ENCODE data around the gene MALRD1. TPM values are rescaled to one million over a fixed set of nuclear protein-coding genes. Genes with fewer than 3 reads are reported as not detected.
"Not testable (repeated sequence)": the region's sequence is repeated elsewhere in the genome, so short reads cannot be mapped to it uniquely, and the experiment has no call there.

MALRD1 gene
- total RNA-seq, 4 donors from 2014 or later, result 0.94 to 4.5 (median 2.3) TPM; not detected in 1

DNA sequence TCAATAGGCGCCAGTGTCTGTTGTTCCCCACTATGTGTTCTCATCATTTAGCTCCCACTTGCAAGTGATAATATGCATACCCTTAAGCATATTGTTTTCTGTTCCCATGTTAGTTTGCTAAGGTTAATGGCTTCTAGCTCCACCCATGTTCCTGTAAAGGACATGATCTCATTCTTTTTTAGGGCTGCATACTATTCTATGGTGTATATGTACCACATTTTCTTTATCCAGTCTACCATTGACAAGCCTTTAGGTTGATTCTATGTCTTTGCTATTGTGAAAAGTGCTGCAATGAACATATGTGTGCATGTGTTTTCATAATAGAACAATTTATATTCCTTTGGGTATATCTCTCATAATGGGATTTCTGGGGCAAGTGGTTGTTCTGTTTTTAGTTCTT, 689.8 kb downstream of the MALRD1 start:
- Histone ChIP-seq H3K9me3 (no peaks in the 10 kb centered on the region), H3K36me3 (no peaks in the 10 kb centered on the region), H3K4me1 (no peaks in the 10 kb centered on the region), H3K27me3 (no peaks in the 10 kb centered on the region), H3K27ac (no peak overlapping the region), H3K4me3 (replicated peaks in 1 of 3) (no peak overlapping the region)
- intact Hi-C loops (cut with DNase I), result no loop called here
- 93 to 98% methylated on average over 1 of the region's 1 CpG for WGBS, 2 donors
- no peak for TF ChIP-seq POLR2A (IDR thresholded peaks at IDR 0.05)
- TF ChIP-seq, protein P1, sequence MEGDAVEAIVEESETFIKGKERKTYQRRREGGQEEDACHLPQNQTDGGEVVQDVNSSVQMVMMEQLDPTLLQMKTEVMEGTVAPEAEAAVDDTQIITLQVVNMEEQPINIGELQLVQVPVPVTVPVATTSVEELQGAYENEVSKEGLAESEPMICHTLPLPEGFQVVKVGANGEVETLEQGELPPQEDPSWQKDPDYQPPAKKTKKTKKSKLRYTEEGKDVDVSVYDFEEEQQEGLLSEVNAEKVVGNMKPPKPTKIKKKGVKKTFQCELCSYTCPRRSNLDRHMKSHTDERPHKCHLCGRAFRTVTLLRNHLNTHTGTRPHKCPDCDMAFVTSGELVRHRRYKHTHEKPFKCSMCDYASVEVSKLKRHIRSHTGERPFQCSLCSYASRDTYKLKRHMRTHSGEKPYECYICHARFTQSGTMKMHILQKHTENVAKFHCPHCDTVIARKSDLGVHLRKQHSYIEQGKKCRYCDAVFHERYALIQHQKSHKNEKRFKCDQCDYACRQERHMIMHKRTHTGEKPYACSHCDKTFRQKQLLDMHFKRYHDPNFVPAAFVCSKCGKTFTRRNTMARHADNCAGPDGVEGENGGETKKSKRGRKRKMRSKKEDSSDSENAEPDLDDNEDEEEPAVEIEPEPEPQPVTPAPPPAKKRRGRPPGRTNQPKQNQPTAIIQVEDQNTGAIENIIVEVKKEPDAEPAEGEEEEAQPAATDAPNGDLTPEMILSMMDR (IDR thresholded peaks at IDR 0.05), result no peak
- DNase-seq, result no peak

DNA sequence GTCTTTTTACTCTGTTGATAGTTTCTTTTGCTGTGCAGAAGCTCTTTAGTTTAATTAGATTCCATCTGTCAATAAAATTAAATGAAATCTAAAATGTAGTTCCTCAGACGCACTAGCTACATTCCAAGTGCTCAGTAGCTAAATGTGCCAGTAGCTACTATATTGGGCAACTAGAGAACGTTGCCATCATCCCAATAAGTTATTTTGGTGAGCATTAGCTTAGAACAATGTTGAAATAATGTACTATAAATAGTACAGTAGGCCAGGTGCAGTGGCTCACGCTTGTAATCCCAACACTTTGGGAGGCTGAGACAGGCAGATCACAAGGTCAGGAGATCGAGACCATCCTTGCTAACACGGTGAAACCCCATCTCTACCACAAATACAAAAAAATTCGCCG, 690.6 kb downstream of the MALRD1 start:
- WGBS, 2 donors, result 90 to 91% methylated on average over 7 of the region's 7 CpGs
- H3K4me3 ChIP-seq (replicated peaks in 1 of 3); H3K27ac ChIP-seq; H3K9me3 ChIP-seq; intact Hi-C loops (cut with DNase I); H3K36me3 ChIP-seq; H3K4me1 ChIP-seq; H3K27me3 ChIP-seq; DNase-seq: not testable (repeated sequence)

DNA sequence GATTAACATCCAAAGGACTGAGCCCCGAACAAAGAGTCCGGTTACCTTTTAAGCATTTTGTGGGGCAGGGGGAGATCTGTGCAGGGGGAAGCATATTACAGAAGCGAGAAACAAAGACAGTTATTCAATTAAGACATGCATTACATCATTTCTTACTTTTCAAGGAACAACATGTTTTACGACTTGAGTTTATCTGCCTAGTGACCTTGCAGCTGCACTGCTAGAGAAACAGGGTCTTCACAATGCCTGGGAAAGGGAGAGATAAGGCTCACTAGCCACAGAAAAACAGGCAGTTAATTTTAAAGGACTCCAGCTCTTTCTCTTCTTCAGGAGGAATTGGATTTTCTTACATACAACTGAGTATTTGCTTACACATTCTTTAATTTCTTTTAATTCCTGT, 693.5 kb downstream of the MALRD1 start:
- H3K4me1 ChIP-seq; H3K4me3 ChIP-seq (replicated peaks in 1 of 3); intact Hi-C loops (cut with DNase I); H3K9me3 ChIP-seq; H3K27me3 ChIP-seq; DNase-seq; H3K36me3 ChIP-seq; H3K27ac ChIP-seq: not testable (repeated sequence)
- WGBS, 2 donors, result 82 to 83% methylated on average over 4 of the region's 4 CpGs

DNA sequence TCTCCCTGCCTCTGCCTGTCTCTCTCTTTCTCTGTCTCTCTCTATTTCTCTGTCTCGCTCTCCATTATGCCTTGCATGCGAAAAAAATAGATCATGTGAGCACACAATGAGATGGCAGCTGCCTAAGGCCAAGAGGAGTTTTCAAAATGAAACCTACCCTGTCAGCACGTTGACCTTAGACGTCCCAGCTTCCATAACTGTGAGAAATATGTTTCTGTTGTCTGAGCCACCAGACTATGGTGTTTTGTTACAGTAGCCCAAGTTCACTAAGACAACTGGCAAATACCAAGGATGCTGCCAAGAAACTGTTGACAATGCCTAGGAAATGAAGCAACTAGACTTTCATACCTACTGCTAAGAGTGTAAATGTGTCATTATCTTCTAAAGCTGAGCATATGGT, 697.1 kb downstream of the MALRD1 start:
- Histone ChIP-seq H3K36me3 (no peaks in the 10 kb centered on the region), H3K27ac (no peak overlapping the region), H3K27me3 (no peaks in the 10 kb centered on the region), H3K9me3 (no peaks in the 10 kb centered on the region), H3K4me1 (no peaks in the 10 kb centered on the region), H3K4me3 (replicated peaks in 1 of 3) (no peak overlapping the region)
- intact Hi-C loops (cut with DNase I), result no loop called here
- TF ChIP-seq, protein P1 (IDR thresholded peaks at IDR 0.05), result no peak
- no peak for TF ChIP-seq POLR2A (IDR thresholded peaks at IDR 0.05)
- WGBS, 2 donors, result 91 to 92% methylated on average over 4 of the region's 4 CpGs
- no peak for DNase-seq

DNA sequence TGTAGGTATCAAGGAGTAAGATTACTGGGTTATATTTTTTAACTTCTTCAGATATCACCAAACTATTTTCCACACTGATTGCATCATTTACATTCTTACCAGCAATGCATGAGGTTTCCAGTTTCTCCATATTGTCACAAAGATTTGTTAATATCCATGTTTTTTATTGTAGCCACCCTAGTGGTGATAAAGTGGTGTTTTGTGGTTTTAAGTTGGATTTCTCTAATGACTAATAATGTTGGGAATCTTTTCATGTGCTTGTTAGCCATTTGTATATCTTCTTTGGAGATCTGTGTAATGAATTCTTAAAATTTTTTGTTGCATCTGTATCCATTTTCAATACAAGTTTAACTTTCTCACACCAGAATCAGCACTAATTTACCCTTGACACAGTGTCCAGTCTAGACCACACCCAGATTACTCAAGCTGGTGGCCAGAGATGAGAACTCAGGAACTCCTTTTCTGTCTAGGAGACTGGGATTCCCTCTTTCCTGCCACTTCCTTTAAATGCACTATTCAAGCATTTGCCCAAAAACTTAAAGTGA, 700.7 kb downstream of the MALRD1 start:
- H3K36me3 ChIP-seq, result no peaks in the 10 kb centered on the region
- no peaks in the 10 kb centered on the region for H3K9me3 ChIP-seq
- H3K27ac ChIP-seq, result no peak overlapping the region
- no peaks in the 10 kb centered on the region for H3K27me3 ChIP-seq
- no peak for TF ChIP-seq POLR2A (IDR thresholded peaks at IDR 0.05)
- TF ChIP-seq, protein P1 (IDR thresholded peaks at IDR 0.05), result no peak
- H3K4me3 ChIP-seq (replicated peaks in 1 of 3), result no peak overlapping the region
- no peak for DNase-seq
- intact Hi-C loops (cut with DNase I), result no loop called here
- H3K4me1 ChIP-seq, result no peaks in the 10 kb centered on the region

DNA sequence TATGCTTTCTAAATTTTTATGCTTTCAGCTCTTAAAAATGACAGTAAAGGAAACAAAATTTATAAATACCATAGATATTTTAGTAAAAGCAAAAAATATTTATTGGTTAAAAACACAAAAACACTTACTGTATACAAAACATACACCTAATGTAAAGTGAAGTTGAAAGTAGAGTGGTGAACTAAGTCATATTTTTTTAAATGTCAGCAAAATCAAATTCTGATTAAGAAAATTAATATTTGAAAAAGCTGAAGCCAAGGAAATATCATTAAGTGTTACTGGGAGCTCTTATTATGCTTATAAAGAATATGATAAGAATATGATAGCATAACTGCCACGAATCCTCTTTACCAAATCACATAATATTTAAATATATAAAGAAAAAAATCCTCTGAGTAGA, 702.4 kb downstream of the MALRD1 start:
- H3K4me1 ChIP-seq, result no peaks in the 10 kb centered on the region
- no peak overlapping the region for H3K27ac ChIP-seq
- WGBS, 2 donors, result 85 to 86% methylated on average over 1 of the region's 1 CpG
- no peak for DNase-seq
- H3K36me3 ChIP-seq, result no peaks in the 10 kb centered on the region
- H3K27me3 ChIP-seq, result no peaks in the 10 kb centered on the region
- H3K4me3 ChIP-seq (replicated peaks in 1 of 3), result no peak overlapping the region
- TF ChIP-seq, protein P1 (IDR thresholded peaks at IDR 0.05), result no peak
- no peak for TF ChIP-seq POLR2A (IDR thresholded peaks at IDR 0.05)
- intact Hi-C loops (cut with DNase I), result no loop called here
- no peaks in the 10 kb centered on the region for H3K9me3 ChIP-seq

Data from thyroid gland (tissue), 4 donors.